Endothelial cell (in vitro differentiated cells): ENCODE results near the gene SPAG9. TPM values are rescaled to one million over a fixed set of nuclear protein-coding genes. Genes with fewer than 3 reads are reported as not detected.
"Not testable (repeated sequence)": the region's sequence is repeated elsewhere in the genome, so short reads cannot be mapped to it uniquely, and the experiment has no call there.

Source experiments
- DNase-seq: peaks from one replicate; pipeline ENCODE4 v3.0.0; 2021; ENCODE audit warnings: low spot score
- H3K27ac Mint-ChIP-seq: one replicate; pipeline ENCODE4 v1.8.0; 2021; ENCODE audit warnings: mixed read lengths, inconsistent platforms; ENCODE audit not compliant: unreplicated experiment
- H3K27me3 Mint-ChIP-seq: one replicate; pipeline ENCODE4 v1.8.0; 2021; ENCODE audit warnings: mild to moderate bottlenecking, moderate library complexity, mixed read lengths, inconsistent platforms; ENCODE audit not compliant: unreplicated experiment
- H3K36me3 Mint-ChIP-seq: one replicate; pipeline ENCODE4 v1.8.0; 2021; ENCODE audit warnings: mild to moderate bottlenecking, low read depth, mixed read lengths, inconsistent platforms; ENCODE audit not compliant: unreplicated experiment
- H3K4me1 Mint-ChIP-seq: one replicate; pipeline ENCODE4 v1.8.0; 2021; ENCODE audit warnings: mild to moderate bottlenecking, mixed read lengths, inconsistent platforms; ENCODE audit not compliant: unreplicated experiment
- H3K4me3 Mint-ChIP-seq: one replicate; pipeline ENCODE4 v1.8.0; 2021; ENCODE audit warnings: mild to moderate bottlenecking, mixed read lengths, inconsistent platforms; ENCODE audit not compliant: unreplicated experiment
- H3K9me3 Mint-ChIP-seq: one replicate; pipeline ENCODE4 v1.8.0; 2021; ENCODE audit warnings: mixed read lengths, inconsistent platforms; ENCODE audit not compliant: unreplicated experiment
- CTCF ChIP-seq: fragments of 200-600 bp; sonication (generic); IDR thresholded peaks from one replicate; pipeline ENCODE4 v1.5.0; 2021; ENCODE audit warnings: antibody characterized with exemption; ENCODE audit not compliant: unreplicated experiment
- total RNA-seq: library from RNA; stranded (reverse); fragmentation: NEBNext Ultra II Directional; extraction: Animal tissue kit (Norgen Biotek cat#: 25700); gene quantifications from one replicate; pipeline ENCODE4 v1.2.1, GENCODE V29; 2021; ENCODE audit not compliant: unreplicated experiment

Gene SPAG9
- total RNA-seq, 1 donor from 2014 or later, result 107 TPM

- TF ChIP-seq CTCF, result no peak
- H3K4me1 Mint-ChIP-seq, result peaks cover 3% of the 10 kb centered on the region
- H3K27ac Mint-ChIP-seq, result no peak overlapping the region
- DNase-seq, result no peak
- no peaks in the 10 kb centered on the region for H3K36me3 Mint-ChIP-seq
- no peak overlapping the region for H3K4me3 Mint-ChIP-seq
- H3K27me3 Mint-ChIP-seq, result peaks cover 1% of the 10 kb centered on the region
- H3K9me3 Mint-ChIP-seq, result no peaks in the 10 kb centered on the region
These were observed 12.3 kb upstream of the SPAG9 start for GRCh38 chr17:51132964-51133319.

- Mint-ChIP-seq H3K27ac (peak overlapping the region; percentile 3), H3K36me3 (no peaks in the 10 kb centered on the region), H3K27me3 (peaks cover 2% of the 10 kb centered on the region), H3K4me3 (no peak overlapping the region), H3K4me1 (peaks cover 3% of the 10 kb centered on the region), H3K9me3 (no peaks in the 10 kb centered on the region)
- DNase-seq, result no peak
- TF ChIP-seq CTCF, result no peak
These were observed 7.4 kb upstream of the SPAG9 start for GRCh38 chr17:51128076-51128475.

- Mint-ChIP-seq H3K9me3 (no peaks in the 10 kb centered on the region), H3K36me3 (peaks cover 4% of the 10 kb centered on the region), H3K27ac (no peak overlapping the region), H3K4me1 (peaks cover 10% of the 10 kb centered on the region), H3K27me3 (peaks cover 8% of the 10 kb centered on the region), H3K4me3 (no peak overlapping the region)
- DNase-seq, result no peak
- no peak for TF ChIP-seq CTCF
These were observed 4.2 kb upstream of the SPAG9 start for GRCh38 chr17:51124640-51125503.

GRCh38 chr17:51122473-51123115 is 1.9 kb upstream of the SPAG9 start:
- H3K36me3 Mint-ChIP-seq, DNase-seq, H3K27me3 Mint-ChIP-seq, H3K9me3 Mint-ChIP-seq: not testable (repeated sequence)
- Mint-ChIP-seq H3K4me1 (peaks cover 25% of the 10 kb centered on the region), H3K4me3 (peak overlapping the region; percentile 18), H3K27ac (peak overlapping the region; percentile 100)

- no peak for TF ChIP-seq CTCF
- Mint-ChIP-seq H3K27me3 (peaks cover 8% of the 10 kb centered on the region), H3K27ac (peak overlapping the region; percentile 100), H3K9me3 (no peaks in the 10 kb centered on the region), H3K4me3 (peak overlapping the region; percentile 98), H3K4me1 (peaks cover 25% of the 10 kb centered on the region), H3K36me3 (peaks cover 4% of the 10 kb centered on the region)
- peak; percentile 72 for DNase-seq
These were observed 1.2 kb upstream of the SPAG9 start for GRCh38 chr17:51121620-51122472.
